Measurements from ENCODE around the gene WNK4. TPM values are rescaled to one million over a fixed set of nuclear protein-coding genes. Genes with fewer than 3 reads are reported as not detected.

The WNK4 gene
- total and polyA plus RNA-seq, 10 of the 15 experiments (the other 5 are each of a cell fraction or from before 2014, with no cell fraction given): 0.06 to 0.29 (median 0.13) TPM; not detected in 5

DNA sequence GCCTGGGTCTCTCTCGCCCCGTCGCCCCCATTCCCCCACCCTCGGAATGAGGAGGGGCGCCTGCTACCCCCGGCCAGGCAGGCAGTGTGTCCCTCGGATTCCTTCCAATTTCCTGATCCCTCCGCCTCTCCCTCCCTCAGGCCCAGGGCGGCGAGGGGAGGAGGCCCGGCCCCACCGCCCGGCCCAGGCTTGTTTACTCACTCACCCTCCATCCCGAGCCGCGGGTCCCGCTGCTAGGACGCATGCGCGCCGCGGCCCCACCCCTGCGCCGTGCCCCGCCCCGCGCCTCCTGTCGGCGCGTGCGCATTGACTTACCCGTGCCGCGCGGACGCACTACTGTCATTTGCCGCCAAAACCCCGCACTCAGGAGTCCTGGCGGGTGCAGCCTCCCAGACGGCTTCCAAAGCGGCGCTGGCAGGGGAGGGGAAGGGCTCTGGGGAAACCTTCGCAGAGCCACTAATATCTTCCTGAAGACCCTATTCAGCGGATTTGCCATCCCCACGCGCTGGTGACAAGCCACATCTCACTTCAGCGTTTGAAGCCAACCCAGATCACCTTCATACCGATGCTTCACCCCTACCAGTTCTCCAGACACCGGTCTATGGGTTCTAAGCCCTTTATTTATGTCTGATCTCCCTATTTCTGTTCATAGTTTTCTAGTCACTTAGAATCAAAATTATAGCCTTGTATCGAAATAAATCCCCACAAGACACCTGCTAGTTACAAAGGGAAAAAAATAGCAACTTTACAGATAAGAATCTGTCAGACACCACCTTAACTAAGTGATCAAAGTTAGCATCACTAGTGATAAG is 35.4 kb upstream of the WNK4 start, which contains the start of gene EZH1 (continued):
- TF ChIP-seq, protein P1, sequence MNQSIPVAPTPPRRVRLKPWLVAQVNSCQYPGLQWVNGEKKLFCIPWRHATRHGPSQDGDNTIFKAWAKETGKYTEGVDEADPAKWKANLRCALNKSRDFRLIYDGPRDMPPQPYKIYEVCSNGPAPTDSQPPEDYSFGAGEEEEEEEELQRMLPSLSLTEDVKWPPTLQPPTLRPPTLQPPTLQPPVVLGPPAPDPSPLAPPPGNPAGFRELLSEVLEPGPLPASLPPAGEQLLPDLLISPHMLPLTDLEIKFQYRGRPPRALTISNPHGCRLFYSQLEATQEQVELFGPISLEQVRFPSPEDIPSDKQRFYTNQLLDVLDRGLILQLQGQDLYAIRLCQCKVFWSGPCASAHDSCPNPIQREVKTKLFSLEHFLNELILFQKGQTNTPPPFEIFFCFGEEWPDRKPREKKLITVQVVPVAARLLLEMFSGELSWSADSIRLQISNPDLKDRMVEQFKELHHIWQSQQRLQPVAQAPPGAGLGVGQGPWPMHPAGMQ (IDR thresholded peaks at IDR 0.05; ENCODE audit: borderline replicate concordance): no peak
- peak; percentile 86 for TF ChIP-seq FOXK2 (IDR thresholded peaks at IDR 0.05)
- TF ChIP-seq FOXM1 (IDR thresholded peaks at IDR 0.05; ENCODE audit: low read depth, low read length): no peak
- TF ChIP-seq WRNIP1 (IDR thresholded peaks at IDR 0.05; ENCODE audit: borderline replicate concordance, low read depth, low read length): no peak
- no peak; the same call in 1 of the 2 replicates for TF ChIP-seq POLR2AphosphoS5 (IDR thresholded peaks at IDR 0.05; ENCODE audit: low read length)
- TF ChIP-seq, protein P2, sequence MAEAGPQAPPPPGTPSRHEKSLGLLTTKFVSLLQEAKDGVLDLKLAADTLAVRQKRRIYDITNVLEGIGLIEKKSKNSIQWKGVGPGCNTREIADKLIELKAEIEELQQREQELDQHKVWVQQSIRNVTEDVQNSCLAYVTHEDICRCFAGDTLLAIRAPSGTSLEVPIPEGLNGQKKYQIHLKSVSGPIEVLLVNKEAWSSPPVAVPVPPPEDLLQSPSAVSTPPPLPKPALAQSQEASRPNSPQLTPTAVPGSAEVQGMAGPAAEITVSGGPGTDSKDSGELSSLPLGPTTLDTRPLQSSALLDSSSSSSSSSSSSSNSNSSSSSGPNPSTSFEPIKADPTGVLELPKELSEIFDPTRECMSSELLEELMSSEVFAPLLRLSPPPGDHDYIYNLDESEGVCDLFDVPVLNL (IDR thresholded peaks at IDR 0.05; ENCODE audit: low read depth, low read length): 0 out of 2 replicates have a peak, but pooled peaks have one; percentile 29
- TF ChIP-seq JUNB (IDR thresholded peaks at IDR 0.05): no peak
- no peak for TF ChIP-seq EED (IDR thresholded peaks at IDR 0.05; ENCODE audit: low read depth)
- TF ChIP-seq CBFB (IDR thresholded peaks at IDR 0.05; ENCODE audit: low read depth): no peak
- TF ChIP-seq DPF2 (IDR thresholded peaks at IDR 0.05): no peak
- TF ChIP-seq ESRRA (IDR thresholded peaks at IDR 0.05; ENCODE audit: low read length): no peak
- TF ChIP-seq NFYA (IDR thresholded peaks at IDR 0.05; ENCODE audit: borderline replicate concordance, low read depth, low read length): no peak
- TF ChIP-seq SREBF1 (IDR thresholded peaks at IDR 0.05; ENCODE audit: low read length): no peak
- TF ChIP-seq MTA3 (IDR thresholded peaks at IDR 0.05; ENCODE audit: borderline replicate concordance, low read length): no peak
- TF ChIP-seq PAX5 (IDR thresholded peaks at IDR 0.05; ENCODE audit: borderline replicate concordance, low read depth, low read length): no peak
- TF ChIP-seq, protein P3, sequence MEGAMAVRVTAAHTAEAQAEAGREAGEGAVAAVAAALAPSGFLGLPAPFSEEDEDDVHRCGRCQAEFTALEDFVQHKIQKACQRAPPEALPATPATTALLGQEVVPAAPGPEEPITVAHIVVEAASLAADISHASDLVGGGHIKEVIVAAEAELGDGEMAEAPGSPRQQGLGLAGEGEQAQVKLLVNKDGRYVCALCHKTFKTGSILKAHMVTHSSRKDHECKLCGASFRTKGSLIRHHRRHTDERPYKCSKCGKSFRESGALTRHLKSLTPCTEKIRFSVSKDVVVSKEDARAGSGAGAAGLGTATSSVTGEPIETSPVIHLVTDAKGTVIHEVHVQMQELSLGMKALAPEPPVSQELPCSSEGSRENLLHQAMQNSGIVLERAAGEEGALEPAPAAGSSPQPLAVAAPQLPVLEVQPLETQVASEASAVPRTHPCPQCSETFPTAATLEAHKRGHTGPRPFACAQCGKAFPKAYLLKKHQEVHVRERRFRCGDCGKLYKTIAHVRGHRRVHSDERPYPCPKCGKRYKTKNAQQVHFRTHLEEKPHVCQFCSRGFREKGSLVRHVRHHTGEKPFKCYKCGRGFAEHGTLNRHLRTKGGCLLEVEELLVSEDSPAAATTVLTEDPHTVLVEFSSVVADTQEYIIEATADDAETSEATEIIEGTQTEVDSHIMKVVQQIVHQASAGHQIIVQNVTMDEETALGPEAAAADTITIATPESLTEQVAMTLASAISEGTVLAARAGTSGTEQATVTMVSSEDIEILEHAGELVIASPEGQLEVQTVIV (IDR thresholded peaks at IDR 0.05; ENCODE audit: borderline replicate concordance, partially characterized antibody): no peak
- no peak for TF ChIP-seq RUNX3 (IDR thresholded peaks at IDR 0.05; ENCODE audit: low read length)
- TF ChIP-seq TCF12 (IDR thresholded peaks at IDR 0.05; ENCODE audit: low read depth, low read length): no peak
- no peak for TF ChIP-seq ZNF24 (IDR thresholded peaks at IDR 0.05)
- TF ChIP-seq, protein P4, sequence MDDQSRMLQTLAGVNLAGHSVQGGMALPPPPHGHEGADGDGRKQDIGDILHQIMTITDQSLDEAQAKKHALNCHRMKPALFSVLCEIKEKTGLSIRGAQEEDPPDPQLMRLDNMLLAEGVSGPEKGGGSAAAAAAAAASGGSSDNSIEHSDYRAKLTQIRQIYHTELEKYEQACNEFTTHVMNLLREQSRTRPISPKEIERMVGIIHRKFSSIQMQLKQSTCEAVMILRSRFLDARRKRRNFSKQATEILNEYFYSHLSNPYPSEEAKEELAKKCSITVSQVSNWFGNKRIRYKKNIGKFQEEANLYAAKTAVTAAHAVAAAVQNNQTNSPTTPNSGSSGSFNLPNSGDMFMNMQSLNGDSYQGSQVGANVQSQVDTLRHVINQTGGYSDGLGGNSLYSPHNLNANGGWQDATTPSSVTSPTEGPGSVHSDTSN (IDR thresholded peaks at IDR 0.05; ENCODE audit: insufficient replicate concordance, low read depth, low read length): no peak
- no peak for TF ChIP-seq CREB1 (IDR thresholded peaks at IDR 0.05; ENCODE audit: low read depth)
- no peak for TF ChIP-seq TAF1 (IDR thresholded peaks at IDR 0.05; ENCODE audit: borderline replicate concordance, low read depth, low read length)
- no peak for TF ChIP-seq SIX5 (IDR thresholded peaks at IDR 0.05; ENCODE audit: low read depth, low read length, severe bottlenecking)
- TF ChIP-seq MYC (IDR thresholded peaks at IDR 0.05; ENCODE audit: insufficient read depth, insufficient read length, insufficient replicate concordance, low read length, severe bottlenecking): no peak
- TF ChIP-seq, protein P5, sequence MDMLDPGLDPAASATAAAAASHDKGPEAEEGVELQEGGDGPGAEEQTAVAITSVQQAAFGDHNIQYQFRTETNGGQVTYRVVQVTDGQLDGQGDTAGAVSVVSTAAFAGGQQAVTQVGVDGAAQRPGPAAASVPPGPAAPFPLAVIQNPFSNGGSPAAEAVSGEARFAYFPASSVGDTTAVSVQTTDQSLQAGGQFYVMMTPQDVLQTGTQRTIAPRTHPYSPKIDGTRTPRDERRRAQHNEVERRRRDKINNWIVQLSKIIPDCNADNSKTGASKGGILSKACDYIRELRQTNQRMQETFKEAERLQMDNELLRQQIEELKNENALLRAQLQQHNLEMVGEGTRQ (IDR thresholded peaks at IDR 0.05; ENCODE audit: borderline replicate concordance, low read depth, low read length): no peak

Data from GM12878 (cell line).